ENCODE measurements around the gene PLD1.
"Not testable (repeated sequence)": the region's sequence is repeated elsewhere in the genome, so short reads cannot be mapped to it uniquely, and the experiment has no call there.

The PLD1 gene

DNA sequence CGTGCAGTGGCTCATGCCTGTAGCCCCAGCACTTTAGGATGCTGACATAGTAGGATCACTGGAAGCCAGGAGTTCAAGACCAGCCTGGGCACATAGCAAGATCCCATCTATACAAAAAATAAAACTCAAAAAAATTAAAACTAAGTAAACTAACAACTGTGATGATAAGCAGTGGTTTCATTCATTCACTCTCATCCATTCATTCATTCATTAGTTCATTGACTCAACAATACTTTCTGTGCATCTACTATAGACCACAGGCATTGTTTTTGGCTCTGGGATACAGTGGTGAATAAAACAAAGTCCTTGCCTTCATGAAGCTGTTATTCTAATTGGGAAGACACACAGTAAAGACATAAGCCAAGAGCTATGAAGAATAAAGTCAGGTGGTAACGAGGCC, 25.3 kb upstream of the PLD1 start:
- no peak for DNase-seq

DNA sequence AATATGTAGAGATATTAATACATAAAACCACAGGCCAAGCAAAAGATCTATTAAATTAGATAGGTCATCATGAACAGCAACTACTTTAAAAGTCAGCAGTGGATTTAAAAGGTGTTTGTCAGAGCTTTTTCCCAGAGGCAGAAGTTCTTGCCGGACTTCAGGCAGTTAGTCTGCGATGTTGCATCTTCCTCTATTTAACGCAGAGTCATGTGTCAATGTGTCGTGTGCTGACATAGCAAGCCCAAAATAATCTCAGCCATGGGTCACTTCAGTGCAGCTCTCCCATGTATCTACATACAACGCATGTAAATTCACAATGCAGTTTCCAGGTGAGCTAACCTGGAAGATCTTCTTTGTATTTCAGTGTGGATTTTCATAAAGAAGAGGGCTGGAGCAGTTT, 24.8 kb upstream of the PLD1 start:
- DNase-seq, result peak; percentile 84

DNA sequence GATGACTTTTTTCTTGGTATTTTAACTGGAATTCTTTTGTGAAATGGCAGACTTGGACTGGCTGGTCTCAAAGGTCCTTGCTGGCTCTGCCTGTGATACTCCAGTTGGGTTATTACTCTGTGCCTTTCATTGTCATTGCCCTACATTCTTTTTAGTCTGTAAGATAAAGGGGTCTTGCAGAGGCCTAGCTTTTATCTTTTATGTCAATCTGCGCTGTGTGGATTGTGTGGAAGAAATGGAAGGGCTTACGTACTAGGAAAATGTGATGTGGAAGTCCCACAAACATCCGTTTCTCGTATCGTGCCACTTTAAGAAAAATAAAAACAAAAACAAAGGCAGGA, 24.1 kb upstream of the PLD1 start:
- no peak for DNase-seq

DNA sequence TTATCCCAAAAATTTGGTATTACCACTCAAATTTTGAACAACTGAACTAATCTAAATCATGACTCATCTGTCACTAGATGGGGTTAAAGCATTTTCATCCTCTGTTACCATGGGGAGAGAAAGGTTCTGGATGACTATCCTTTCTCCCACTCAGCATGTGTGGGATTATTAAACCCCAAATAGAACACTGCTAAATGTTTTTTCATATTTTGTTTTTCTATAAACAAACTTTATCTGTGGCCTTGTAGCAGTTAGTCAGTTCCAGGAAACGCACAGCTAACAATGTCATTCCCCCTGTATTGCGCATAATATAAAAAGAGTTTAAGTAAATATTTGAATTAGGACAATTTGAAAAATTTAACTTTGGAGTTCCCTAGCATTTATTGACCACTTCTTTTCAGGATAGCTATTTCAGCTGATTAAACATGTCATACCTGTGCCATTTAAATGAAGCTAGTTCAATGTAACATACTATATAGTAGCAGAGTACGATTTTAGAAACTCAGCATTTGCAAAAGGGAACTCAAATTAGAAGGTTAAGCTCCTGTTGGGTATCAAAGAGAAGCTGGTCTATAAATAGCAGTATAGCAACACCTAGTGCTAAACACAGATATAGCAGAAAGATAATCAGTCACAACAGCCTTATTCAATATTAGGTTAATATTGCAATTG, 23.6 kb upstream of the PLD1 start:
- peak; percentile 57 for DNase-seq

DNA sequence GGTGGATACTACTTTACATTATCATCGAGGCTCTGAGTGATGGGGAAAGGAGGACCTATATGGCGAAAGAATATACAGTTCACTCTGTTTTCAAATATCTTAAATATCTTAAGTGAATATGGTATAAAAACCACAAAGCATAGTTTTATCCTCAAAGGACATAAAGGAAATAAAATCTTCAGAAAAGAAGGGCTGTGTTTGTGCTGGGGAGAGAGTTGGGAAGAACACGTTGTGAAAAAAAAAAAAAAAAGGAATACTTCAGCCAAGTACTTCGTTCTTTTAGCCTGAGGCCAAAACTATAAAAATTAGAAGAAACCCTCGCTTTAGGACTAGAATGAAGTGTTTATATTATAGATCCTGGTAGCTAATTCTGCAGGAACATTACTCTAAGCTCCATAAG, 22.7 kb upstream of the PLD1 start:
- no peak for DNase-seq

DNA sequence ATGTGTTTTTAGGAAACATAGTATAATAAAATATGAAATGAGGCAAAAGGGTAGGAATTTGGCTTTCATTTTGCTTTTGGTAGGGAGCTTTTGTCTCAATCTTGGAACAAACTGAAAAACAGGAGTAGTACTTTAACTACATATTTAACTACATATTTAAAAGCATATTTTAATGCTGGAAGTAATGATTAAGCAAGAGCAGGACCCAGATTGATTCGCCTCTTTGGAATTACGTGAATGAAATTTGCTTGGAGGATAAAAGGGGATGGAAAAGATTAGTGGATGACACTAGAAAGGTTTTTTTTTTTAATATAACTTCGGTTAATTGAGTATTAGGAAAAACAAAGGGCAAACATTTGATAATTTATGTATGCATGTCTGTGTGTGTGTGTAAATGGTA, 21.7 kb upstream of the PLD1 start:
- DNase-seq, result no peak

DNA sequence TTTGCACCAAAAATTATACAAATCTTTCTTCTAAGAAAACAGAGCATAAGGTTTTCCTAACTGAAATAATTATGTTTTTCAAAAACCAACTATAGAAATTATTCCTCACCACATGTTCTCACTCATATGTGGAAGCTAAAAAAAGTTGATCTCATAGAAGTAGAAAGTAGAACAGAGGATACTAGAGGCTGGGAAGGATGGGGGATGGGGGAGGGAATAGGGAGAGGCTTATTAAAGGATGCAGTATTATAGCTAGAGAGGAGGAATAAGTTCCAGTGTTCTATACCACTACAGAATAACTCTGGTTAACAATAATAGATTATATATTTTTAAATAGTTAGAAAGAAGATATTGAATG, 20.2 kb upstream of the PLD1 start:
- DNase-seq, result no peak

DNA sequence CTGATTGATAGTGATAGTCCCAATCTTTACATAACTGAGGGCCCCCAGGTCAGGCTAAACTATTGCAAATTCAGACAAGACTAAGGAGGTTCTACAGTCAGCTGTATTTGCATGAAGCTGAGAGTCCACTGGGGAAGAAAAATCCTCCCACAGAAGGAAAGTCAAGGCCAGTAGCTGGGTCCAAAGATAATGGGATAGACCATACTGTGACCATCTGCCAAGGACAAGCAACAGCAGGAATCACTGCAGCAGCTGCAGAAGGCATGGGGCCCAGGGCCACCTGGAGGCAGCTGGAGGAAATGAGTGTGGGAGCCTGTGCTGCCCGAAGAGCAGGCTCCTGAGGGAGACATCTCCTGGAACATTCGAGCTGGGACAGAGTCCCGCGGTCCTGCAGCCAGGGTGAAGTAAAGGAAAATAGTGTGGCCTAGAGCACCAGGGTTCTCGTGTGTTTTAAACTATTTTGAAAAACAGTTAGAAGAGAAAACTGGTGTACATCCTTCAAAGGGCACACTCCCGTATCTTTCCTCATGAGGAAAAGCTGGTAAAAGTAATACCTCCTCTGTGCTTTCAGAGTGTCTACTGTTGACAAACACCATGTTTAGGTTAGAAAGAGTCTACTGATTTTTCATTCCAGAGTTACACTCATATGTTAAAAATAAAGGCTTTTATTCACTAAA, 19.7 kb upstream of the PLD1 start:
- peak; percentile 56 for DNase-seq

DNA sequence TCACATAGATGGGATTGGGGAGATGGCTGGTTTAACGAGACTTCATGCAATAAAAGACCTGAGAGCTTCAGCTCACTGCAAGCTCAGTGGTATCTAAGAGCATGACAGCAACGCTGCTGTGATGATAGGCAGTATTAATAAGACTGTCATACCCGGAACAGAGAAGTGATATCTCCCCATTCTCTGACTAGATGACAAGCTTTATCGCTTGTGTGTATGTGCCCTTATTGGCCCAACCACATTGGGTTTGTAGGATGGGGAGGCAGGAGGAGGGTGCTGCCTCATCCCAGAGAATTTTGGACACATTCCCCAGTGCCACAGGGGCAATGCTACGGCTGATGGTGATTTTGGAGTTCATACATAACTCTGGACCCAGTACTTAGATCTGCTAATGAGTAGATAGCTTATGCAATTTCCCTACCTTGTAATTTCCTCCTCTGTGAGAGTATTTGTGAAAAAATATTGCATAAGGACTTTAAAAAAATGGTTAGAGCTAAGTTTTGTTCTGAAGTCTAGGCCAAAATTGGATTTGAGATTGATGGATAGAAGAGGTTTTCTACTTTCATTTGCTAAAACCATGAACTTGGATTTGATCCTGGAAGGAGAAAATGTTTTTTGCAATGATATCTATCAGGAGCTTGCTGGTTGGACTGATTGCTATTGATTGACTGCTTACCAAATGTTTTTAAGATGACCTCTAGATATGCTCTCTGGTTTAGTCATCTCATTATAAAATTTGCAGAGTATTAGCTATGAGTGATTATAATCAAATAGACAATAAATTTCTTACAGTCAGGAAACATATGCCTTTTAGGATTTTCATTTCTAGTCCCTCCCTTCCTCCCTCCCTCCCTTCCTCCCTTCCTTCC, 18.9 kb upstream of the PLD1 start:
- peak; percentile 60 for DNase-seq

DNA sequence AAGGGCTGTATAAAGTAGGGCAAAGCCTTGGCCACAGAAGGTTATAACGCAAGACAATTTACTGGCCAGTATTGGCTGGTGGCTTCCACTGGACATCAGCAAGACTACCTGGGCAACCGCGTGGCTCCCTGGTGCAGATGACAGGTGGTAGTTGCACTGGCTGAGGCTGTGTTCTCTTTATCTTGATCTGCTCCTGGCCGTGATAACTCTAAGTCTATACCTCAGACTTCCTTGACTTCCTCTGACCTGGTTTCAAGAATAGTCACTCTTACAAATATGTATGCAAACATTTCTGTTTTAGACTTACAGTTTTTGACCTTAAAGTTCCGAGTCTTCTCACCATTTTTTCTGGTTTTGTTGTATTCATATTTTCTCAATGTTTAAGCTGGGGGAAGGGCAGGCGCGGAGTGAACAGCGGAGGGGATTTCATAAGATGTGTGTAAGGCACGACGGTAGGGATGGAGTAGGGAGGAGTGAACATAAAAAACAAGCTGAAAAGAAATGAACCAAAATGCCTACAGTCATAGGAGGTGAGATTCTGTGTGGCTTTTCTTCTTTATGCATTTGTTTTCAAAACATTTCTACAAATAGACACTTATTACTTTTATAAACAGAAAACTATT, 17.7 kb upstream of the PLD1 start:
- DNase-seq, result no peak

DNA sequence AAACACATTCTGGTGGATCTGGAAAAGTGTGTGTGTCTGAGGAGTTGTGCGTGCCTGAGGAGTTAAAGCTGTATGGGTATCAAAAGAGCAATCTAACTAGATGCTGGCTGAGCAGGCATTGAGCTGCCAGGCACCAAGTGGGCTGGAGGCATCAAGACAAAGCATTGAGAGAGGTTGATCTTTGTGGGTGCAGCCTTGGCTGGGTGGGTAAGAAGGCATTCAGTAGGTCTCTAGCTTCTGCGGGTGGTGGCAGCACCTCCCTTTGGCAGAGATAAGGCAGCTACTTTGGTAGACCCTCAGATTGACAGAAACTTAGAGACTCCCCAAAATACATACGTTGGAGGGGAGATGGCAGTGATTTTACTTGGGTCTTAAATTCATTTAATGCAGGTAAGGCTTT, 17.1 kb upstream of the PLD1 start:
- DNase-seq, result no peak

DNA sequence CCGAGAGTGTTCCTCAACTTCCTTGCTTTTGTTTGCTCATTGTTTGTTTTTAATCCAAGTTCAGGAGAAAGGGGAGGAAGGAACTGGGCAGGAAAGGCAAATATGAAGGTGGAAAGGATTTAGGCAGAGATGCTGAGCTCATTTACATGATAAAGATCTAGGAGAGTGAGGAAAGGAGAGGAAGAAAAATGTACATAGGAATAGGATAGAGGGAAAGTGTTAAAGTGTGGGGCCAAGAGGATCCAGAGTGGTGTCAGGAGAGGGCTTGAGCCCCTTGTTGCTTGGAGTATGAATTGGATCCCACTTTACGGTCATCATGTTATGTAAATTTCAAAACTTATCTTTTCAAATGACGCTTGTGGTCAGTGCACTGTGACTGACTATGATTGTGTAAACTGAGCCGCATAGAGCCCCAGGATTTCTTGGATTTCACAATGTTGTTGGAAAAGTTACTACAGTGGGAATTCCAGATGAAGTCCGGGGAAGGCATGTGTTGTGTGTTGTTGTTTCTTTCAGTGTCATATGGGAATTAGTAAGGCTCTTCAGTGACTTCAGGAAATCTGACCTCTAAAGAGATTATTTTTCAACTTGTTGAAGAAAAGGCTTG, 15.0 kb upstream of the PLD1 start:
- peak; percentile 96 for DNase-seq

DNA sequence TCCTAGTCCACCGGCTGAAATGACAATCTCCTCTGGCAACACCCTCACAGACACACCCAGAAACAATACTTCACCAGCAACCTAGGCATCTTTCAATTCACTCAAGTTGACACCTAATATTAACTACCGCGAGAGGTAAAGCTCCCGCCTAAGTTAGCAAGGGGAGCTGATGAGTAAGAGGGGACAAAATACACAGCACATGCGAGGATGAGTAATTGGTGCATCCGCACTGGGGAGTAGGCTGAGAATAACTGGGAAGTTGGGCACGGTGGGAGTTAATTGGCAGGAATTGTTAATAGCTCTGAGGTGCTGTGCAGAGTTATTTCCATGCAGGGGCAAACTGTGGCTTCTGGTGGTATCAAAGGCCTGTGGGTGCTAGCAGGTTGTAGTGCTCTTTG, 14.5 kb upstream of the PLD1 start:
- DNase-seq, result peak; percentile 74

DNA sequence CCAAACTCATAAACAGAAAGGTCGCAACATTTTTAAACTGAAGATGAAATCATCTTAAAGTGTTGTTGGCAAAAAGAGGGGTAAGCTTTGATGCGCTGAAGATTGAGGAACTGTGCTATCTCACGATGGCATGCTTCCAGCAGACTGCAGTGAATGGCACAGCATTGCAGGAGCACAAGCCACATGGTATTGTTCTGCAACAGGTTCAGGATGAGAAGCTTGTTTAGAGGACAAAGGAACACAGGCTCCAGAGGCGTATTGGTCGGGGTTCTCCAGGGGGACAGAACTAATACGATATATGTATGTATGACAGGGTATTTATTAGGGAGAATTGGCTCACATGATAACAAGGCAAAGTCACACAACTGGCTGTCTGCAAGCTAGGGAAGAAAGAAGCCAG, 13.8 kb upstream of the PLD1 start:
- peak; percentile 85 for DNase-seq

DNA sequence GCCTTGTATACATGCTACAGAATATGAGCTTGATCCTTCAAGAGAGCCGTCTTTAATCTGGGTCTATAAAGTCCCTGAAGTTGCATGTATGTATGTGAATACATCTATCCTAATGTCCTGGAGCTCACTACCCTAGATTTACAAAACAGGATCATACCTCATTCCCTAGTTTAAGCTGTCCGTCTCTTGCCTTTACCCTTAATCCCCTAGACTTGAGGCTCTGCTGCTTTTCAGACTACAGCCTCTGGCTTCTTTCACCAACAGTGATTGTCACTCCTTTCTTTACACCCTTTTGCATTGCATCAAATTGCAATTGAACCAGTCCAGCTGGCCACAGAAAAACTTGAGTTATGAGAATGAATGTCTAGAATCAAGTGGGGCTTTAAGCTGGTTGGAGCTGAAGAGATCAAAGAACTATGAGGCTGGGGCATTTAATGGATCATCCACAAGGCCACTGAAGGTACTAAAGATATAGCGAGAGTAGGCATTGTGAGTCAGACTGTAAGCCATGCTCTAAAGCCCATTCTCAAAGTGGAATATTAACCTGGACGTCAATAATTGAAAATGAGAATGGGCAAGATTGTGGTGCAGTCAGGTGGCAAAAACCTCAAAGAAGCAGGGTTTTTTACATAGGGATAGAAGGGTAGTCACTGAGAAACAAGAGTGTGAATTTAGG, 12.3 kb upstream of the PLD1 start:
- DNase-seq, result no peak

DNA sequence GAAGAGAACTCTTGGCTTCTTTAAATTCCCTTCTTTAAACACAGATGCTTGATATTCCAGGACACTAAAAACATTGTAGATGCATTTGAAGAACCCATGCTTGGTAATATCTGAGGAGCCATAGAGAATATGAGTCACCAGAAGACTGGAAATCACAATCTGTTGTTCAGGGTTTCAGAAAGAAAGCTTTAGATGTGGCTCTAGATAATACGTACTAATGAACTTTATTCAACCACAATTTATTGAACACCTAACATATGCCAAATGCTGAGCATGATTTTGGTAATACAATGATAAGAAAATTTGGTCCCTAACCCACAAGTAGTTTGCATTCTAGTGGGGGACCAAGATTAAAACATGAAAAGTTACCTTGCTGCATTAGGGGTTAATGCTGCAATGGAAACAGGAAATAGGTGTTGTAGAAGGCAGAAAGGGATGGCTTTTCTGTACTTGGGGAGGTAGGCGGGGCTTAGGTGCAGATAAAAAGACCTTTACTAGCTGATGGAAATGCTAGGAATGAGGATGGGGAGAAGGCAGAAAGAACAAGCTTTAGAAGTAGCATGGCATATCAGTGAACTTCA, 11.6 kb upstream of the PLD1 start:
- no peak for DNase-seq

DNA sequence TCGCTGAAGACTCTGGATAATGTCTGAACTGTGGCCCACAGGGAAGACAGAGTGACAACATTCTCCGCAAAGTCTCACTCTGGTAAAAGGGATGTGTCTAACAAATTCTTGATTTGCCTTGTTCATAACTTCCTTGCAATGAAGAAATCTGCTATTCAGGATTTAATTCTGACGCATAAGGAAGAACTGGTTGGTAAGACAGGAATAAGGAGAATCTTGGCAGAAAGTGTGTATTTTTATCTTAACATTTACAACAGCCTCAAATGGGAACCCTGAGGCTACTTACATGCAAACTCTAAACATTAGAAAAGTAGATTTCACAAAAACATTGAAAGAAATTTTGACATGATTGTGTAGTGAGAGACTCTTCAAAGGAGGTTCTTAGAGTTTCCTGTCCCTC, 10.8 kb upstream of the PLD1 start:
- no peak for DNase-seq

DNA sequence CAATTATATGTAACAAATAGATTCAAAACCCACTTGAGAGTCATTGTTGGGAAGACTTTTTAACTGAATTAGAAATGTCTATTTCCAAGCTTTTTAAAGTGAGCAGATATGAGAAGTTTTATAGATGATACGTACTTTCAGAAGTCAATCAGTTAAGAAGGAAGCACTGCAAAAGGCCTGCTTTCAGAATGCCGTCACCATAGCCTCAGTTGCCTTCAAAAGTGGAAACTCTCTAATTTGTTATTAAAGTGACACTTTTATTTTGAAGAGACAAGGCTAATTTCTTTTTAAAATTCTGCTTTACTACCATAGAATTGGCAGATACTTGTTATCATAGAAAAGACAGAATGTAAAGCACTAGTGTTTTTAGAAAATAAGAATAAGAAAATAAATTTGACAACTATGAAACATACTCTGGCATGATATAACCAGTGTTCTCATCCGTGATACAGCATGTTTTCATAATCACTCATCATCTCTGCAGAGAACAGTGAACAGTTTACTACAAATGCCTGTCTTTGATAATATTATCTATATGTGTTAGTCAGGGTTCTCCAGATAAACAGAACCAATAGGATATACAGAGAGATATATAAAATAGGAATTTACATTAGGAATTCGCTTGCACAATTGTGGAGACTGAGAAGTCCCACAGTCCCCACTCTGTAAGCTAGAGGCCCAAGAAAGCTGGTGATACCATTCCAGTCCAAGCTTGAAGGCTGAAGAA, 7.0 kb upstream of the PLD1 start:
- no peak for DNase-seq

DNA sequence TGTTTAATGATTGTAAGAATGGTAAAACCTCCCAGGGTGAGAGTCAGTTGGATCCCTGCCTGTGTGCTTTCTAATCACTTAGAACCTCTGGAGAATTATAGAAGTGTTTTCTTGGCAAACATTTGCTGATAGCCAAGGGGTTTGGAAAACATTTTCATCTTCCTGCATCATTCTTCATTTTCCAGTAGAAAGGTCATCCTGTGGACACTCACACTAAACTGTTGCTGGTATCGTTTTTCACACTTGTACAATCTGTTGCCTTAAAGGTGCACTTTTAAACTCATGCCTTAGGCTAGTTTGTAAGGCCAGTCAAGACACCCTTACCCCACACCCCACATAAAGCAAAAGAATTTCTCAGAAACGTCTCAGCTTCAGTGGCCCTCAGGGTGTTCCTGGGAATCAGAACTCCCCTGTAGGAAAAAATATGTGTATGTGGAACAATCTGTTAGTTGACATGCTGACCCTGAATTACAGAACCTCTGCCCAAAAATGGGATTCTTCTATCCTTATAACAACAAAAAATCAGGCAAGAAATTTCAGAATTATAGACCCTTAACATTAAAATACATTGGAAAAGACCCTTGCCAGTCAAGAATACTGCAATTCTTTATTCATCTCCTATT, 5.8 kb upstream of the PLD1 start:
- no peak for DNase-seq

DNA sequence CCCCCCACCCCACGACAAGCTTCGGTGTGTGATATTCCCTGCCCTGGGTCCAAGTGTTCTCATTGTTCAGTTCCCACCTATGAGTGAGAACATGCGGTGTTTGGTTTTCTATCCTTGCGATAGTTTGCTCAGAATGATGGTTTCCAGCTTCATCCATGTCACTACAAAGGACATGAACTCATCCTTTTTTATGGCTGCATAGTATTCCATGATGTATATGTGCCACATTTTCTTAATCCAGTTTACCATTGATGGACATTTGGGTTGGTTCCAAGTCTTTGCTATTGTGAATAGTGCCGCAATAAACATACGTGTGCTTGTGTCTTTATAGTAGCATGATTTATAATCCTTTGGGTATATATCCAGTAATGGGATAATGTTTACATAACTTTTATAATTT, 4.4 kb upstream of the PLD1 start:
- DNase-seq, result not testable (repeated sequence)

DNA sequence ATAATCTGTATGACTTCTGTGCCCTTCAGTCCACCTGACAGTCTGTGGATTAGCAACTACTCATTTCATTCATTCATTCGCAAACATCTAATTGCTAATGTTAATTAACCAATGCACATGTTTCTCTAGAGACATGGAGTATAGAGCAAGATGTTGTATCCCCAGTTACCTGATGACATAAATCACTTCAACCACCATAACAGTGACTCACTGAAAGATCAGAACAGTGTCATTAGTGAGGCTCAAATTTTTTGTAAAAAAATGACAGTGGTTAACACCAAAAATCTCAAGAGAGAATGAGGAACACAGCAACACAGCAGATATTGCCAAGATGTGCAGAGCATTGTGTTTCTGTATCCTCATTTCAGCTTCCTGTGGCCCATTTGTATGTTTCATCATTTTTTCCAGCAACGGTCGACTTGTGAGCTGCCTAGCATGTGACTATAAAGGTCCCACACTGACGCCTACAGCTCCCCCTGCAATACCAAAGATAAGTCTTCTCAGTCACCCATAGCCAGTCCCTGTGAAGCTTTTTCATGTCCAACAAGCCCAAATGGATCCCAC, 3.7 kb upstream of the PLD1 start:
- DNase-seq, result peak; percentile 95

Data from suppressor macrophage treated with lipopolysaccharide for 4 hours (primary cell).